Neural progenitor cell (in vitro differentiated cells): Measurements from ENCODE around the gene ZMYM4. TPM values are rescaled to one million over a fixed set of nuclear protein-coding genes. Genes with fewer than 3 reads are reported as not detected.
"Not testable (repeated sequence)": the region's sequence is repeated elsewhere in the genome, so short reads cannot be mapped to it uniquely, and the experiment has no call there.

Source experiments
- DNase-seq: peaks from one replicate; pipeline ENCODE4 v3.0.0-alpha.2; 2016; ENCODE audit warnings: low spot score
- H2AFZ ChIP-seq: fragments of 200-600 bp; sonication (generic); replicated peaks from 2 replicates; pipeline ENCODE4 v1.6.1; 2016; ENCODE audit warnings: antibody characterized with exemption
- H3F3A ChIP-seq: fragments of 200-600 bp; sonication (generic); 2 replicates; pipeline ENCODE4 v1.6.1; 2016; ENCODE audit warnings: antibody characterized with exemption, low read depth
- H3K27ac ChIP-seq: fragments of 200-600 bp; sonication (generic); 2 replicates; pipeline ENCODE4 v1.5.1; 2016; ENCODE audit warnings: mild to moderate bottlenecking
- H3K27me3 ChIP-seq: fragments of 200-600 bp; sonication (generic); 2 replicates; pipeline ENCODE4 v1.6.1; 2016; ENCODE audit warnings: mild to moderate bottlenecking, moderate library complexity
- H3K36me3 ChIP-seq: fragments of 200-600 bp; sonication (generic); 2 replicates; pipeline ENCODE4 v1.5.1; 2016
- H3K4me1 ChIP-seq: fragments of 200-600 bp; sonication (generic); 2 replicates; pipeline ENCODE4 v1.6.1; 2016; ENCODE audit warnings: mixed run types
- H3K4me2 ChIP-seq: fragments of 200-600 bp; sonication (generic); 2 replicates; pipeline ENCODE4 v1.6.1; 2016
- H3K4me3 ChIP-seq: fragments of 200-600 bp; sonication (generic); 2 replicates; pipeline ENCODE4 v1.5.1; 2016
- H3K79me2 ChIP-seq: fragments of 200-600 bp; sonication (generic); 2 replicates; pipeline ENCODE4 v1.6.1; 2016; ENCODE audit warnings: low read depth
- H3K9ac ChIP-seq: fragments of 200-600 bp; sonication (generic); 2 replicates; pipeline ENCODE4 v1.6.1; 2016
- H3K9me3 ChIP-seq: fragments of 200-600 bp; sonication (generic); 2 replicates; pipeline ENCODE4 v1.5.1; 2016; ENCODE audit warnings: low read depth
- H4K20me1 ChIP-seq: fragments of 200-600 bp; sonication (generic); 2 replicates; pipeline ENCODE4 v1.6.1; 2016; ENCODE audit warnings: low read depth
- H3K27ac Mint-ChIP-seq: 3 replicates; pipeline ENCODE4 v1.8.0; 2021; ENCODE audit warnings: mixed read lengths
- H3K27me3 Mint-ChIP-seq: 2 replicates; pipeline ENCODE4 v1.8.0; 2022; ENCODE audit warnings: low read depth, mild to moderate bottlenecking, inconsistent platforms, moderate library complexity, mixed read lengths; ENCODE audit not compliant: insufficient read depth
- H3K36me3 Mint-ChIP-seq: 3 replicates; pipeline ENCODE4 v1.8.0; 2021; ENCODE audit warnings: mixed read lengths
- H3K4me1 Mint-ChIP-seq: 3 replicates; pipeline ENCODE4 v1.8.0; 2021; ENCODE audit warnings: mixed read lengths
- H3K4me3 Mint-ChIP-seq: 3 replicates; pipeline ENCODE4 v1.8.0; 2021; ENCODE audit warnings: mild to moderate bottlenecking, moderate library complexity, mixed read lengths
- H3K9me3 Mint-ChIP-seq: 3 replicates; pipeline ENCODE4 v1.8.0; 2020; ENCODE audit warnings: mixed read lengths
- EZH2 ChIP-seq: fragments of 200-600 bp; sonication (generic); IDR thresholded peaks from 2 replicates; pipeline ENCODE4 v1.6.1; 2017; ENCODE audit warnings: antibody characterized with exemption, mild to moderate bottlenecking, moderate library complexity
- EZH2phosphoT487 ChIP-seq: fragments of 200-600 bp; sonication (generic); IDR thresholded peaks from 2 replicates; pipeline ENCODE4 v1.6.1; 2017; ENCODE audit warnings: antibody characterized with exemption
- total RNA-seq: library from RNA; depleted of rRNA; stranded (reverse); fragments of >200 nt; gene quantifications from 2 replicates; pipeline ENCODE4 v1.2.3, GENCODE V29; 2015; ENCODE audit warnings: low replicate concordance
- TF ChIP-seq, protein P1 (sequence below): fragments of 200-600 bp; sonication (generic); IDR thresholded peaks from 2 replicates; pipeline ENCODE4 v1.5.1; 2017; ENCODE audit warnings: antibody characterized with exemption, mild to moderate bottlenecking

Gene ZMYM4
- total RNA-seq, 1 donor from 2014 or later = 106 TPM

DNA sequence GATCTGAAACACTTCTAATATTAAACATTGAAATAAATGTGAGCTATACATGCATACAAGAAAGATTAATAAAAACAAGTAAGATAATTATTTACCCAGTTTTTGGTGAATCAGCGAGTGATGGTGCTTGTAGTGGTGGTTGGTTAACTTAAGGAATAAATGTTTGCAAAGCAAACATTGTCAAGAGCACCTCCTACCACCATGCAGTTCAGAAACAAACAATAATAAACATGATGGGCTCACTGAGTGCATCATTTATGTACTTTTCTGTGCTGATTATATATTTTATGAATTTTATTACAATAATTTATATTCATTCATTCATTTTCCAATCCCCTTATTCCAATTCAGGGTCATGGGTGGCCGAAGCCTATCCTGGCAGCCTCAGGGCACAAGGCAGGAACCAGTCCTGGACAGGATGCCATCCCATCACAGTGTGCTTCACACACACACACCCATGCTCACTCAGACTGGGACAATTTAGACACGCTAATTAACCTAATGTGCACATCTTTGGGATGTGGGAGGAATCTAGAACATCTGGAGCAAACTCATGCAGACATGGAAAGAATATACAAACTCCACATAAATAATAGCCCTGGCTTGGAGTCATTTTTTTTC is 57.8 kb downstream of the ZMYM4 start:
- no peak for TF ChIP-seq EZH2phosphoT487
- TF ChIP-seq, protein P1, sequence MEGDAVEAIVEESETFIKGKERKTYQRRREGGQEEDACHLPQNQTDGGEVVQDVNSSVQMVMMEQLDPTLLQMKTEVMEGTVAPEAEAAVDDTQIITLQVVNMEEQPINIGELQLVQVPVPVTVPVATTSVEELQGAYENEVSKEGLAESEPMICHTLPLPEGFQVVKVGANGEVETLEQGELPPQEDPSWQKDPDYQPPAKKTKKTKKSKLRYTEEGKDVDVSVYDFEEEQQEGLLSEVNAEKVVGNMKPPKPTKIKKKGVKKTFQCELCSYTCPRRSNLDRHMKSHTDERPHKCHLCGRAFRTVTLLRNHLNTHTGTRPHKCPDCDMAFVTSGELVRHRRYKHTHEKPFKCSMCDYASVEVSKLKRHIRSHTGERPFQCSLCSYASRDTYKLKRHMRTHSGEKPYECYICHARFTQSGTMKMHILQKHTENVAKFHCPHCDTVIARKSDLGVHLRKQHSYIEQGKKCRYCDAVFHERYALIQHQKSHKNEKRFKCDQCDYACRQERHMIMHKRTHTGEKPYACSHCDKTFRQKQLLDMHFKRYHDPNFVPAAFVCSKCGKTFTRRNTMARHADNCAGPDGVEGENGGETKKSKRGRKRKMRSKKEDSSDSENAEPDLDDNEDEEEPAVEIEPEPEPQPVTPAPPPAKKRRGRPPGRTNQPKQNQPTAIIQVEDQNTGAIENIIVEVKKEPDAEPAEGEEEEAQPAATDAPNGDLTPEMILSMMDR = no peak
- H3K36me3 ChIP-seq = no peaks in the 10 kb centered on the region
- H3K27me3 ChIP-seq = no peaks in the 10 kb centered on the region
- H3K27ac ChIP-seq = no peak overlapping the region
- peaks cover 87% of the 10 kb centered on the region for H3K79me2 ChIP-seq
- H3K27me3 Mint-ChIP-seq = no peaks in the 10 kb centered on the region
- no peak overlapping the region for H2AFZ ChIP-seq
- no peak overlapping the region for H3K4me3 ChIP-seq
- H3K4me1 ChIP-seq = no peaks in the 10 kb centered on the region
- no peaks in the 10 kb centered on the region for H3K4me1 Mint-ChIP-seq
- no peaks in the 10 kb centered on the region for H3F3A ChIP-seq
- H3K9ac ChIP-seq = no peak overlapping the region
- H4K20me1 ChIP-seq = peaks cover 46% of the 10 kb centered on the region
- no peaks in the 10 kb centered on the region for H3K9me3 Mint-ChIP-seq
- no peak overlapping the region for H3K4me2 ChIP-seq
- H3K9me3 ChIP-seq = no peaks in the 10 kb centered on the region
- no peak overlapping the region for H3K4me3 Mint-ChIP-seq
- no peak overlapping the region for H3K27ac Mint-ChIP-seq
- H3K36me3 Mint-ChIP-seq = peaks cover 15% of the 10 kb centered on the region
- DNase-seq = no peak

DNA sequence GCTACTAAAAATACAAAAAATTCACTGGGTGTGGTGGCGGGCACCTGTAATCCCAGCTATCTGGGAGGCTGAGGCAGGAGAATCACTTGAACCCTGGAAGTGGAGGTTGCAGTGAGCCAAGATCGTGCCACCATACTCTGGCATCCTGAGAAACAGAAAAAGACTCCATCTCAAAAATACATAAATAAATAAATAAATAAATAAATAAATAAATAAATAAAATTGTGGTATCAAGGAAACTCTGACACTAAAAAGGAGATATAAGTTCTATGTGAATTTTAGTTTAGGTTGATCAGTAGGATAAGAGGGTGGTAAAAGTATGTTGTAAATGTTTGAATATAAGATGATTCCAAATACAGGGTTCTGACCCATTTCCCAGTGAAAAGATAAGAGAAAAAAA is 63.1 kb downstream of the ZMYM4 start:
- H3K4me3 Mint-ChIP-seq, H3F3A ChIP-seq, DNase-seq, H3K4me2 ChIP-seq, H3K4me1 ChIP-seq, H3K36me3 ChIP-seq, H3K4me3 ChIP-seq, H3K27ac Mint-ChIP-seq, H3K9me3 ChIP-seq, H3K9me3 Mint-ChIP-seq, H3K9ac ChIP-seq, H3K4me1 Mint-ChIP-seq, H3K27me3 Mint-ChIP-seq, H2AFZ ChIP-seq, H3K27ac ChIP-seq, H3K27me3 ChIP-seq: not testable (repeated sequence)
- Histone ChIP-seq H3K79me2 (peaks cover 76% of the 10 kb centered on the region), H4K20me1 (peaks cover 24% of the 10 kb centered on the region)
- H3K36me3 Mint-ChIP-seq = peaks cover 31% of the 10 kb centered on the region

DNA sequence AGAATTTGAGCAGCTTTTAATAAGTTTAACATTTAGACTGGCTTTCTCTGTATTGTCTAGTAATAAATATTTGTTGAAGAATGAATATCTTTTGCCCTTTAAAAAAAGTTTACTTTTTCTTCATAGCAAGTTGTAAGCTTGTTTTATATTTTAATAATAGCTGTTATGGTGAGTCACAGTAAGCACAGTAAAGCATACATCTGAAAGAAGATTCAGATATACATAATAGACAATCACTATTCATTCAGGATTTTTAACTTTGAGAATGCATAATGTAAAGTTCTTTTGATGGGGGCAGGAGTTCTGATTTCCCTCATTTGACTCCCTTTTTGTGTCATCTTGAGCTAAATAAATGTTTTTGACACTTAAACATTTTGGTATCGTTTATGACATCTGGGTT is 66.0 kb downstream of the ZMYM4 start:
- no peak for TF ChIP-seq EZH2
- TF ChIP-seq, protein P1 = no peak
- no peak for TF ChIP-seq EZH2phosphoT487
- Mint-ChIP-seq H3K27ac (no peak overlapping the region), H3K9me3 (peaks cover 10% of the 10 kb centered on the region), H3K4me1 (no peaks in the 10 kb centered on the region), H3K27me3 (no peaks in the 10 kb centered on the region), H3K4me3 (no peak overlapping the region), H3K36me3 (peaks cover 40% of the 10 kb centered on the region)
- Histone ChIP-seq H3K36me3 (no peaks in the 10 kb centered on the region), H3K27ac (no peak overlapping the region), H3K27me3 (no peaks in the 10 kb centered on the region), H3K9me3 (no peaks in the 10 kb centered on the region), H3K9ac (no peak overlapping the region), H2AFZ (no peak overlapping the region), H3K79me2 (peaks cover 81% of the 10 kb centered on the region), H3K4me2 (no peak overlapping the region), H3K4me1 (no peaks in the 10 kb centered on the region), H4K20me1 (peaks cover 6% of the 10 kb centered on the region), H3F3A (no peaks in the 10 kb centered on the region), H3K4me3 (no peak overlapping the region)
- DNase-seq = no peak

DNA sequence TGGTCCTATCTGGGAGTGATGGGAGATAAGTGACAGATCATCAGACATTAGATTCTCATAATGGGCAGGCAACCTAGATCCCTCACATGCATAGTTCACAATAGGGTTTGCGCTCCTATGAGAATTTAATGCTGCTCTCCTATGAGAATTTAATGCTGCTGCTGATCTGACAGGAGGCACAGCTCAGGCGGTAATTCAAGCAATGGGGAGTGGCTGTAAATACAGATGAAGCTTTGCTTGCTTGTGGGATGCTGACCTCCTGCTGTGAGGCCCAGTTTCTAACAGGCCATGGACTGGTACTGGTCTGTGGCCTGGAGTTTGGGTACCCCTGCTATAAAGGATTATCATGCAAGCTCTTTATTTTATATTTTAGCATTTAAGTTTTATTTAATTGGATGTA is 72.0 kb downstream of the ZMYM4 start:
- Histone ChIP-seq H3K27ac (no peak overlapping the region), H3K27me3 (no peaks in the 10 kb centered on the region), H3K4me2 (no peak overlapping the region), H3K9ac (no peak overlapping the region), H3K36me3 (no peaks in the 10 kb centered on the region), H3F3A (no peaks in the 10 kb centered on the region), H4K20me1 (peaks cover 24% of the 10 kb centered on the region), H3K4me3 (no peak overlapping the region), H3K79me2 (peaks cover 95% of the 10 kb centered on the region), H2AFZ (no peak overlapping the region), H3K4me1 (no peaks in the 10 kb centered on the region), H3K9me3 (no peaks in the 10 kb centered on the region)
- peak; percentile 18 for DNase-seq
- Mint-ChIP-seq H3K27ac (no peak overlapping the region), H3K9me3 (peaks cover 13% of the 10 kb centered on the region), H3K36me3 (peaks cover 29% of the 10 kb centered on the region), H3K4me1 (no peaks in the 10 kb centered on the region), H3K4me3 (no peak overlapping the region), H3K27me3 (no peaks in the 10 kb centered on the region)
- TF ChIP-seq EZH2phosphoT487 (no peak), EZH2 (no peak)
- TF ChIP-seq, protein P1 = no peak
